Activated CD8-positive, alpha-beta memory T cell treated with anti-CD3 and anti-CD28 coated beads for 4 hours (primary cell): Measurements from ENCODE around the gene SKA3.
"Not testable (repeated sequence)": the region's sequence is repeated elsewhere in the genome, so short reads cannot be mapped to it uniquely, and the experiment has no call there.

ENCODE experiments used
- DNase-seq, 2 donors: peaks; one replicate each; pipeline ENCODE4 v3.0.0-alpha.2; 2020; ENCODE audit warnings: low read depth in 2 of 2

Gene SKA3

DNA sequence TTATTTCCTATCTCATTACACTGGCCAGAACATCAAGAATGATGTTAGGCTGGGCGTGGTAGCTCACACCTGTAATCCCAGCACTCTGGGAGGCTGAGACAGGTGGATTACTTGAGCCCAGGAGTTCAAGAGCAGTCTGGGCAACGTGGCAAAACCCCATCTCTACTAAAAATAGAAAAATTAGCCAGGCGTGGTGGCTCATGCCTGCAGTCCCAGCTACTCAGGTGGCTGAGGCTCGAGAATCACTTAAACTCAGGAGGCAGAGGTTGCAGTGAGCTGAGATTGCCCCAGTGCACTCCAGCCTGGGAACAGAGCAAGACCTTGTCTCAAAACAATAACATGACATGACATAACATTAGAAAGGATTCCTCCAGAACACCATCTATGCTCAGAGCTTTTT, 10.7 kb downstream of the SKA3 start:
- DNase-seq = not testable (repeated sequence)

DNA sequence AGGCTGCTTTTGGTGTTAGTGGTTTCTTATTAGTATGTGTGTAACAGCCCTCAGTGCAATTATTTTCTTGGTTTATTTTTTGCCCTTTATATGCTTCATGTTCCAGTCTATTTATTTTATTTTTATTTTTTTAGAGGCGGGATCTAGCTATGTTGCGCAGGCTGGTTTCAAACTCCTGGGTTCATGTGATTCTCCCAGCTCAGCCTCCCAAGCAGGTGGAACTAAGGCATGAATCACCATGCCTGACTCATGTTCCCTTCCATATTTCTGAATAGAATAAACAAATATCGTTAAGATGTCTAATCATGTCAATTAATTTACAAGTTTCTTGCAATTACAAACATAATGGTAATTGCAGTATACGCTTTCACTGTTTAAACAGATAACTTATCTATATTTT, 11.7 kb downstream of the SKA3 start:
- no peak for DNase-seq

DNA sequence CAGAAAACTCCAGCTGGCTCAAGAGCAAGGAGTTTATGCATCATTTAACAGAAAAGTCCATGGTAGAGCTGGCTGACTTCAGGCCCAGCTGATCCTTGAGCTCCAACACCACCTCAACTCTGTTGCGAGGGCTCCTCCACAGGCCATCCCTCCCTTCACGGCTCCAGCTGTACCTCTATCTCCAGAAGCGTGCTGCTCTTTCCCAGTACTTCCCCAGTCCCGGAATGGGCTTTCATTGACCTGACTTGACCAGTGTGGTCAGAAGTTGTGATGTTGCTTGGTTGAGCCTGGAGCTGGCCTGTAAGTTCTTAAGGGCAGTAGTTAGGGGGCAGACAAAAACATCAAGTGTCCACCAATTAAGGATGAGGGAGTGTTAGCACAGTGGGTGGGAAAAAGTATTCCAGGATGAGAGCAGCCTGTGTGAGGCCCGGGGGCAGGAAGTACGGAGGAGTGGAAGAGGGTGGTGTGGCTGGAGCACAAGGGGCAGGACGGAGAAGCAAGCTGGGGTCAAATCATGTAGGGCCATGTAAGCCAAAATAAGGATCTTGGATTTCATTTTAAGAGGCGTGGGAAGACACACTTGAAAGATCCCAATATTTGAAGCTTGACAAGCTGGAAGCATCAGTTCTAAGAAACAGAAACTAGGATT, 24.0 kb downstream of the SKA3 start:
- no peak for DNase-seq

DNA sequence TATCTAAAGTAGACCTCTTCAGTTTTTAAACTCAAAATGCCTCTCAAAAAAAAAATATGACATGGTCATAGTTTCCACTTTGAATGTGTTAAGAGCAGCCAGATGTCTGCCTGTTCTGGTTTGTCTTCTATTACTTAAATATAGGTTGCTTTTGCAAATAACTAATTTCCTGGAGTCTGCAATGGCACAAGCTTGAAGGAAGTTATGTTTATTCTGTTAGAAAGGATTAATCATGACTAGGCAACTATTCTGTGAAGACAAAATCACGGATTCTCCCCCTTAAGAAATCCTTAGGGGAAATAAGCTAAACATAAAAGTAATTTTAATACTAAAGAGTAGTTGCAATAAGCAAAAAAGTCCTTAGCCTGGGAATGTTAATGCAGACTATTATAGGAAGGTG, 26.3 kb downstream of the SKA3 start:
- DNase-seq = no peak

DNA sequence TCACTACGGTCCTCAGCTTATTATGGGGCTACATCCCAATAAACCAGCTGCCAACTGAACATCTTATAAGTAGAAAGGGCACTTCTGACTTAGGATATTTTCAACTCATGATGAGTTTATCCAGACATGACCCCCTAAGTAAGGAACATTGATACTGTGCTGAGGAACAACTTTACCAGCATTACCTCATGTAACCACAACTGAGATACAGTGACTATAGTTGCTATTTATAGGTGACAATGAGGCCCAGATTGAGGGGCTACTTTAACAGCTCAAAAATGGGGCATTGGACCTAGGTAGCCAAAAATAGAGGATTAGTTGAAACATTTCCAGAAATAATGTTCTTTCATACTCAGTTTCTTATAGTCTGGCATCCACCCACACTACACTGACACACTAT, 26.8 kb downstream of the SKA3 start:
- DNase-seq = no peak

DNA sequence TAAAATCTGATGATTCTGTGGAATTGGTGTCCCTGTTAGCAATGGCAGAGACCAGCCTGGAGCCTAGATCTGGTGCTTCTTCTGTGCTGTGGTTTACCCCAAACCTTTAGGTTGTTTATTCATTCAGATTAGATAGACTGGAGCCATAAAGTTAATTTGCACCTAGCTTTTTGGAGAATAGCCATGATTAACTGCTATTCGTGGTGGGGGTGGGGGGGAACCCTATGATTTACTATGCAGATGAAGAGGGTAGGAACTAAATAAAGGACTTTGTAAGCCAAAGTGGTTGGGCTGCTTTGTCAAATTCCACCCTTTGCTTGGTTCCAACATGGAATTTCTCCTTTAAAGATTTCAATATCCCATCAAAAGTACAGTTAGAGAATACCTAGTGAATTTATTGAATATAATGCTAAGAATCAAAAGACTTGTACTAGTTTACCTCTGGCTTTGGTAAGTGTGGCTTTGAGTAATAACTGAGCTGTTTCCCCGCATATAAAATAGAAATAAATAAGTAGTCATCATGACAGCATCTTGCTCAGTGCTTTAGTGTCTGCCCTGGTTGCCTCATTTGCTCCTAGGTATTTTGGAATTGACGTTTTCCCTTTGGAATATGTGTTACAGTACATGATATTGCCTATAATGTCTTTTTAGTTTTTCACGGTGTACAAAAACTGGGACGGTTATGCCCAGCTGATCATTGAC, 27.6 kb downstream of the SKA3 start:
- no peak for DNase-seq

DNA sequence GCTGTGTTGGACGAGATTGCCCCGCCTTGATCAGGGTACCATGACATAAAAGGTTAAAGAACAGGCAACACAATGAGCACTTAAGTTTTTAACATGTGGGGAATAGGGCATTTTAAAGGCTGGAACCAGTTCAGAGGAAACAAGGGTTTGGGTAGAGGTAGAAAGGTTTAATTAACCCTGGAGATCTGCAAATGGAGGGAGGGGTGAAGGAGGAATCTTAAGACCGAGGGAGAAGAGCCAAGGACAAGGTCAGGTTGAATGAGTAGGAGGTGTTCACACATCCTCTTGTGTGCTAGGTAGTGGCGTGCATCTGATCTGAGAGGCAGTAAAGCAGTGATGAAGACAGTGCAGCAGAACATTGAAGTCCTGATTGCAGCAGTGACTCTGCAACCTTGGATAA, 28.5 kb downstream of the SKA3 start:
- DNase-seq = no peak

DNA sequence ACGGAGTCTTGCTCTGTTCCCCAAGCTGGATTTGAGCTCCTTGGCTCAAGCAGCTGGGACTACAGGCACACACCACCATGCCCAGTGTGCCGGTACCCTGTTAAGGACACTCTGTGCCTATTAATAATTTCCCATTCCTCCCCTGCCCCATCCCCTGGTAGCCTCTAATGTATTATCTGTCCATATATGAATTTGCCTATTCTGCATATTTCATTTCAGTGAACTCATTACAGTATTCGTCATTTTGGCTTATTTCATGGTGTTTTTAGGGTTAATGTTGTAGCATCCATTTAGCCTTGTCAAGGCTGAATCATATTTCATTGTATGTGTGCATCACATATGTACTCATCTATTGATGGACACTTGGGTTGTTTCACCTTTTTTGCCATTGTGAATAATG, 33.6 kb downstream of the SKA3 start:
- no peak for DNase-seq

DNA sequence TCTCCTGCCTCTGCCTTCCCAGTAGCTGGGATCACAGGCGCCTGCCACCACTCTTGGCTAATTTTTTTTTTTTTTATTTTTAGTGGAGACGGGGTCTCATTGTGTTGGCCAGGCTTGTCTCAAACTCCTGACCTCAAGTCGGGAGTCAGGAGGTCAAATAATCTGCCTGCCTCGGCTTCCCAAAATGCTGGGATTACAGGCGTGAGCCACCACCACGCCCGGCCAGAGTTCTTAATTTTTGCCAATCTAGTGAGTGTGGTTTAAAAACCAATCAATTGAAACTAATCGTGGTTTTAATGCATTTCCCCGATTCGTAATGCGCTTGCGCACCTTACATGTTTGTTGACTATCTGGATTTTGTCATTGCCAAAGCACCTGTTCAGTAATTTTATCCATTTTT, 37.0 kb downstream of the SKA3 start:
- DNase-seq = no peak

DNA sequence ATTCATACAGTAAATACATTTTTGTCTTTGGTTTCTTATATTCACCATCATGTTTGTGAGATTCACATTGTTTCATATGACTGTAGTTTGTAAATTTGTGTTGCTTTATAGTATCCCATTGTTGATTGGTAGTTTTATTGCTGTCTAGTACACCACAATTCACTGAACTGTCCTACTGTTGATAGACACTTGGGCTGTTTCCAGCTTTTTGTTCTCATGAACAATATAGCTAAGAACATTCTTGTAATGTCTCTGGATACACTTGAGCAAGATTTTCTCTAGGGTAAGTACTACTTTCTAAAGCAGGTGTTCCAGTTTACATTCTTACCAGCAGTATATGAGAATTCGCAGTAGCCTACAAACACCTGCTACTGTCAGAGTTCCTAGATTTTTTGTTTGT, 37.8 kb downstream of the SKA3 start:
- DNase-seq = no peak

DNA sequence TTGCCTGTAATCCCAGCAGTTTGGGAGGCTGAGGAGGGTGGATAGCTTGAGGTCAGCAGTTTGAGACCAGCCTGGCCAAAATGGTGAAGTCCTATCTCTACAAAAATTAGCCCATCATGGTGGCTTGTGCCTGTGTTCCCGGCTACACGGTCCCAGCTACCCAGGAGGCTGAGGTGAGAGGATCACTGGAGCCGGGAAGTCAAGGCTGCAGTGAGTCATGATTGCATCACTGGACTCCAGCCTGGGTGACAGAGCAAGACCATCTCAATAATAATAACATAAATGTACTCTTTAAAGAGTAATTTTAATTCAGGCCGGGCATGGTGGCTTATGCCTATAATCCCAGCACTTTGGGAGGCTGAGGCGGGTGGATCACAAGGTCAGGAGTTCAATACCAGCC, 38.7 kb downstream of the SKA3 start:
- no peak for DNase-seq

DNA sequence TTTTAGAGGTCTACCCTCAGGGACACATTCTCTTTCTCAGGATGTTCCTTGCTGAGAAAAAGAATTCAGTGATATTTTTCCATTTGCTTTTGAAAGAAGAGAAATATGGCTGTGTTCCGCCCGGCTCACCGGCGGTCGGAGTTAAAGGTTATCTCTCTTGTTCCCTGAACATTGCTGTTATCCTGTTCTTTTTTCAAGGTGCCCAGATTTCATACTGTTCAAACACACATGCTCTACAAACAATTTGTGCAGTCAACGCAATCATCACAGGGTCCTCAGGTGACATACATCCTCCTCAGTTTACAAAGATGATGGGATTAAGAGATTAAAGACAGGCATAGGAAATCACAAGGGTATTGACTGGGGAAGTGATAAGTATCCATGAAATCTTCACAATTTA, 40.5 kb downstream of the SKA3 start:
- DNase-seq = not testable (repeated sequence)

DNA sequence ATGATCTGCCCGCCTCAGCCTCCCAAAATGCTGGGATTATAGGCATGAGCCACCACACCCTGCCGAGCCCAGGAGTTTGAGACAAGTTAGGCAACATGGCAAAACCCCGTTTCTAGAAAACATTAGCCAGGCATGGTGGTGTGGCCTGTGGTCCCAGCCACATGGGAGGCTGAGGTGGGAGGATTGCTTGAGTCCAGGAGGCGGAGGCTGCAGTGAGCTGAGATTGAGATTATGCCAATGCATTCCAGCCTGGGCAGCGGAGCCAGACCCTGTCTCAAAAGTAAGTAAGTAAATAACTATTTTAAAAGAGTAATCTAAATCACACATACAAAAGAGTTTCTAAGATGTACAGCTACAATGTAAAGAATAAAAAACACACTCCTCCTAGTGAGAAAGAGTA, 41.9 kb downstream of the SKA3 start:
- DNase-seq = no peak

DNA sequence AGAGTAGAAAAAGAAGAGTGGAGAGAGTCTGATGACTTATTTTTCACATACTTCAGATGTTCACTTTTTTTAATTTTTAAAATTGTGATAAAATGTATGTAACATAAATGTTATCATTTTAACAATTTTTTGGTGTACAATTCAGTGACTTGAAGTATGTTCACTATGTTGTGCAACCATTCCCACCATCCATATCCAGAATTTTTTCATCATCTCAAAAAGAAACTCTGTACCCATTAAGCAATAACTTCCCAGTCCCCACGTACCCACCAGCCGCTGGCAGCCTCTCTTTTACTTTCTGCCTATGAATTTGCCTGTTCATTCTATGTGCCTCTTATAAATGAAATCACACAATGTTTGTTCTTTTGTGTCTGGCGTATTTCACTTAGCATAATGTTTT, 43.3 kb downstream of the SKA3 start:
- no peak for DNase-seq

DNA sequence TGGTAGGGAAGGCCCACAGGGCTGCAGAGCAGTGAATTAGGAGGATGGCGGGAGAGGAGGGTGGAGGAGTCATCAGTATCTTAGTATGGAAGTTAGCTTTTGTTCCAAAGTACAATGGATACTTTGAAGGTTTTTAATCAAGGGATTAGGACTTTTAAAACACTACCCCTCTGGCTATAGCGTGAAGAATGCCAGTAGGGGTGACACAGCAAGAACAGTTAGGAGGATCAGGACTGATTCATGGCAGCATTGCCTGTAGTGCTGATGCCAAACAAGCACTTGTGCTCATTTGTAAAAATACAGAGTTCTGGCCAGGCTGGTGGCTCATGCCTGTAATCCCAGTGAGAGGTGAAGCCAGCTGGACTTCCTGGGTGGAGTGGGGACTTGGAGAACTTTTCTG, 46.2 kb downstream of the SKA3 start:
- DNase-seq = no peak

DNA sequence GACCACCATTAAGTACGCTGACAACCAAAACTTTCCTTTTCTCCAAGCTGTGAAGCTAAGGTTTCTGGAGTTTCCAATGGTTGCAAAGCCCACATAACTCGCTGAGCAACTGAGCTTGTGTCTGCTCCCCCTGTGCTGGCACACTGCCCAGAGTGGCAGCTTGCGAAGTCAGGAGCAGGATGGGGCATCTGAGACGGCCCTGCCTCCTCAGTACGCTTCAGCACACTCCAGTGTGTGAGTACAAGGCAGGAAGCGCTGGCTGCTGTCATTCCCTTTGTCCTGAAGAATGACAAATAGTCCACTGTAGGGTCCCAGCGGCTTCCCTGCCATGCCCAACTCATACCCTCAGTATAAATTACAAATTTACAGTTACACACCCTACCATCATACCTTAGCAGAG, 51.5 kb downstream of the SKA3 start:
- no peak for DNase-seq

DNA sequence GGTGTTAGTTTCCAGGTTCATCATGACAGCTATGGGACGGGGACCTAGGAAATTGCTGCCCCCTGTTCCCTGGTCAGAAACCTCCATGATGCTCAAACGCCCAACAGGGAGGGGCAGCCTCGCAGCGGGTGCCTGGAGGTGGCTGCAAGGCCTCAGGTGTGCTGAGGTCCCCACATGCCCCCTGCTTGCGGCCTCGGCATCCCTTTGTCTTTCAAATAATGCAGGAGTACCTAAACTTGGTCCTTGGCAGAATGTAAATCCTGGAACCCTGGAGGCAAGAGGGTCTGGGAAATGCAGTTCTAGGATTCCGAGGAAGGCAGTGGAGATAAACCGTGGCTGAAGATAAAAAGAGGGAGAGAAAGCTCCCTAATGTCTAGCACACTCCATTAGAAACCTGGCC, 52.4 kb downstream of the SKA3 start:
- no peak for DNase-seq

DNA sequence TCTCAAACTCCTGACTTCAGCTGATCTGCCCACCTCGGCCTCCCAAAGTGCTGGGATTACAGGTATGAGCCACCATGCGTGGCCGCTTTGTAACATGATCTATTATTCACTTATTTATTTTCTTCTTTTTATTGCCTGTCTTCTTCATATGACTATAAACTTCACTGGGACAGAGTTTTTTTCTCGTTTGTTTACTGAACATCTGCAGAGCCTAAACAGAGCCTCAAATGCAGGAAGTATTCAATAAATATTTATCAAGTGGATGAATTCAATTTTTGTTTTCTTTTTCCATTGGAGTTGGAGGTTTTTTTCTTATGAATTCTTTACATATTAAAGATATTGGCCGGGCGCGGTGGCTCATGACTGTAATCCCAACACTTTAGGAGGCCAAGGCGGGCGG, 54.7 kb downstream of the SKA3 start:
- no peak for DNase-seq

DNA sequence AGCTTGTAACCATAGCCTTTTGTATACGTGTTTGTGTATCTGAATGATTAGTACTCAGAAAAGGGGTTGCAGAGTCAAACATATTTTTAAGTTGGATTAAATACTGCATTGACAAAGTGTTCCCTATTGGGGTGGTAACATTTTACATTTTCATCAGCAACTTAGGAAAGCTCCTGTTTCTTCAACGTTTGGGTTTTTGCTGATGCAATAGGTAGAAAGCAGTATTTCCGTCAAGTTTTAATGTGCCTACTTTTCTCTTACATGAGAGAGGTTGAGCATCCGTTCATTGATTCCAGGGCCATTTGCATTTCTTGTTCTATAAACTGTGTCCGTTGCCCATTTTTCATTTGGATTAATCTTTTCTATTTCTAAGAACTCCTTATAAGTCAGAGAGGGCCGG, 56.2 kb downstream of the SKA3 start:
- DNase-seq = no peak

DNA sequence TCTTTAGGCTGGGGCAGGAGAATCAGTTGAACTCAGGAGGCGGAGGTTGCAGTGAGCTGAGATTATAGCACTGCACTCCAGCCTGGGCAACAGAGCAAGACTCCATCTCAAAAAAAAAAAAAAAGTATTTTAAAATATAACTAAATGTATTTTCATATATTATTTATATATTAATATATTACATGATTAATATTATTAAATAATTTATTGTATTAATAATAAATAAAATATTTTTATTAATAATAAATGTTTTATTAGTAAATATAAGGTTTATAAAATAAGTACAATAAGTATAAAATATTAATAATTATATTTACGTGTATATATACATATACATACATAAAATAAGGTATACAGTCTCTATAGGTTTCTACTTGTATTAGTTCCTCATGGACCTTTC, 56.8 kb downstream of the SKA3 start:
- DNase-seq = no peak

DNA sequence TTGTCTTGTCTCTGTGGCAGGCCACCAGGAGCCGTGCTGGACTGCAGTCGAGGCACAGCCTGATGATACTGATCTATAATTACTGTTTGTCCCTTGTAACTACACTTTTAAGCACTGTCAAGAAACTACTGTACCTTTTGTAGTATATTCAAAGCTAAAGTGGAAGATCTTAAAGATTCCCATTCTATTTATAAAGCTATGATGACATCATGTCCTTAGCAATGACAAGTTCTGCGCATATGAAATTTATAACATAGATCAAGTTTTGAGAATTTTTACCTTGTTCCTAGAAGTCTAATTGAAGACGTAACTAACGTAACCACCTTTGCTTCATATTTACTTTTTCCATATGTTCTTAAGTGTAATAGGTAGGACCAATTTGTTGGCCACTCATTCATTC, 58.2 kb downstream of the SKA3 start:
- DNase-seq = no peak

DNA sequence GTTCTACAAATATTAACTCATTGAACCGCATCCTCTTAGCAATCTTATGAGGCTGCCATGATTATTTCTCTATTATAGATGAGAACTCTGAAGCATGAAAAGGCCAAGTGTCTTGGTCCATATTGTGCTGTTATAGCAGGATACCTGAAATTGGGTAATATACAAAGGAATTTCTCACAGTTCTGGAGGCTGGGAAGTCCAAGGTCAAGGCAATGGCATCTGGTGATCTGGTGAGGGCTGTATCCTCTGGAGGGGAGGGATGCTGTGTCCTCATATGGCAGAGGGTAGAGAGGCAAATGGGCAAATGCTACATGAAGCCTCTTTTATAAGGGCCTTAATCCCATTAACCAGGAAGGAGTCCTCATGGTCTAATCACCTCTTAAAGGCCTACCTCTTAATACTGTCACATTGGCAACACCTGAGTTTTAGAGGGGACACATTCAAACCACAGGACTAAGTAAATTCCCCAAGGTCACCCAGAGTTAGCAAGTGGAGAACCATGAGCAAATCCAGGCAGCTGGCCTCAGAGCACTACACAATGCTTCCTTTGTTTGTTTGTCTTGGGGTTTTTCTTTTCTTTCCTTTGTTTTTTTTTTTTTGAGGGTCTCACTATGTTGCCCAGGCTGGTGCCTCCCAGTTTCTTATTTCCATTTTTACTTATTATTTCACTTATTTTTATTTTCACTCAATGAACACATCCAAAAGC, 59.1 kb downstream of the SKA3 start:
- DNase-seq = no peak

DNA sequence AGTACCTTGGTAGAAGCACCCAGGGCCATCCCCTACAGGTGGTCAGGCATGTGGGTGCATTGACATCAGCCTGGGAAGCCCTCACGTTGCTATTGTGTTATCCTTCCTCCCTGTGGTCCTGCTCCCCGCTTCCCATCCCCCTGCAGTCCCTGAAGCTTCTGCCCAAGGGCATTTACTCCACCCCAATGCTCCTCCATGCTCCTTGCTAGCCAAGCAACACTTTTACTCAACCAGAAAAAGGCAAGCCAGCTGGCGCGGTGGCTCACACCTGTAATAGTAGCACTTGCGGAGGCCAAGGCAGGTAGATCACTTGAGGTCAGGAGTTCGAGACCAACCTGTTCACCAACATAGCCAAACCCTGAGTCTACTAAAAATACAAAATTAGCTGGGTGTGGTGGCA, 60.2 kb downstream of the SKA3 start:
- no peak for DNase-seq
